ENCODE data around the gene PPP1R2.

- TF ChIP-seq POLR2A (IDR thresholded peaks at IDR 0.05; ENCODE audit: low read depth, low read length) (no peak), CTCF (IDR thresholded peaks at IDR 0.05; ENCODE audit: extremely low read depth in 1 of 2, insufficient read depth in 1 of 2, low read depth in 1 of 2, low read length in 2 of 2) (no peak), MAX (IDR thresholded peaks at IDR 0.05; ENCODE audit: insufficient read depth, insufficient read length) (no peak), EZH2 (IDR thresholded peaks at IDR 0.05; ENCODE audit: borderline replicate concordance, low read depth, low read length, severe bottlenecking) (no peak), FOS (IDR thresholded peaks at IDR 0.05; ENCODE audit: borderline replicate concordance, insufficient read depth, low read length) (no peak), POLR2AphosphoS5 (IDR thresholded peaks at IDR 0.05; ENCODE audit: insufficient read depth, low read depth, low read length) (no peak), JUN (IDR thresholded peaks at IDR 0.05; ENCODE audit: borderline replicate concordance, insufficient read depth, insufficient read length, low read depth) (no peak), GATA2 (IDR thresholded peaks at IDR 0.05; ENCODE audit: insufficient read depth, insufficient read length, low read depth, low read length) (no peak), MYC (IDR thresholded peaks at IDR 0.05; ENCODE audit: low read depth, low read length) (no peak)
Measured at GRCh38 chr3:195550723-195551122, 7.6 kb upstream of the PPP1R2 start.
